GM12878 (cell line): ENCODE data around the gene SEC24C. TPM values are rescaled to one million over a fixed set of nuclear protein-coding genes. Genes with fewer than 3 reads are reported as not detected.

Experiments used
- ASH2L ChIP-seq: fragments of 300-600, 200-600 bp; sonication (generic); IDR thresholded peaks from 2 replicates; pipeline ENCODE4 v1.6.1; 2017; ENCODE audit warnings: low read depth, mild to moderate bottlenecking, borderline replicate concordance
- CBFB ChIP-seq: IDR thresholded peaks from 2 replicates; pipeline ENCODE4 v1.6.1; 2016; ENCODE audit warnings: antibody characterized with exemption, low read depth
- DPF2 ChIP-seq: fragments of 450-650 bp; IDR thresholded peaks from 2 replicates; pipeline ENCODE4 v1.6.1; 2017; ENCODE audit warnings: mild to moderate bottlenecking
- FOS ChIP-seq: IDR thresholded peaks from 3 replicates; pipeline ENCODE4 v1.6.1; 2011; ENCODE audit warnings: borderline replicate concordance; ENCODE audit not compliant: insufficient read length; ENCODE audit errors: extremely low read depth
- FOXK2 ChIP-seq: fragments of 450-650 bp; IDR thresholded peaks from 2 replicates; pipeline ENCODE4 v1.6.1; 2017; ENCODE audit warnings: mild to moderate bottlenecking, moderate library complexity
- FOXM1 ChIP-seq: IDR thresholded peaks from 2 replicates; pipeline ENCODE4 v1.6.1; 2012; ENCODE audit warnings: low read depth, mild to moderate bottlenecking, inconsistent platforms, low read length, moderate library complexity
- IKZF1 ChIP-seq: fragments of 450-650 bp; conservative IDR thresholded peaks from 2 replicates; pipeline ENCODE4 v1.6.1; 2017; ENCODE audit warnings: antibody characterized with exemption, mild to moderate bottlenecking
- IRF4 ChIP-seq: IDR thresholded peaks from 2 replicates; pipeline ENCODE4 v1.6.1; 2011; ENCODE audit warnings: low read depth, low read length
- MEF2B ChIP-seq: fragments of 450-650 bp; IDR thresholded peaks from 2 replicates; pipeline ENCODE4 v1.6.1; 2018; ENCODE audit warnings: mild to moderate bottlenecking, moderate library complexity; ENCODE audit not compliant: partially characterized antibody, poor library complexity, severe bottlenecking
- MTA2 ChIP-seq: fragments of 450-650 bp; IDR thresholded peaks from 2 replicates; pipeline ENCODE4 v1.6.1; 2016; ENCODE audit warnings: low read depth, mild to moderate bottlenecking, moderate library complexity
- MXI1 ChIP-seq: fragments of 150-350 bp; IDR thresholded peaks from 2 replicates; pipeline ENCODE4 v1.6.1; 2011; ENCODE audit warnings: low read depth, mild to moderate bottlenecking, inconsistent platforms, low read length, improper control_type of control experiment
- RB1 ChIP-seq: fragments of 450-650 bp; formaldehyde crosslinking; IDR thresholded peaks from 2 replicates; pipeline ENCODE4 v1.6.1; 2017; ENCODE audit warnings: mild to moderate bottlenecking, borderline replicate concordance
- RBBP5 ChIP-seq: fragments of 200-600 bp; sonication (generic); conservative IDR thresholded peaks from 2 replicates; pipeline ENCODE4 v1.6.1; 2016
- ZNF207 ChIP-seq: fragments of 450-650 bp; IDR thresholded peaks from 2 replicates; pipeline ENCODE4 v1.6.1; 2014; ENCODE audit warnings: antibody characterized with exemption, mild to moderate bottlenecking, borderline replicate concordance
- polyA plus RNA-seq, 11 experiments: library from polyadenylated mRNA; depleted of rRNA in 4 of 11; unstranded in 6 of 11; stranded (reverse) in 5 of 11; fragments of >200 nt; fragmentation: Nextera tagmentation in 4 of 11; fragmentation: Illumina TruSeq in 1 of 11; extraction: Ambion mirVana in 4 of 11; extraction: Trizol in 1 of 11; gene quantifications; 1 replicate in 1 of 11; 2 replicates in 10 of 11; pipeline versions ENCODE4 v1.2.1 to v1.2.3, GENCODE V29; 2011 to 2016; ENCODE audit warnings: inconsistent platforms in 2 of 11, missing spikeins in 2 of 11, low read depth in 1 of 11
- total RNA-seq, 4 experiments: library from RNA; depleted of rRNA in 3 of 4; stranded (reverse); fragments of >200 nt in 3 of 4; fragmentation: Illumina TruSeq in 1 of 4; extraction: Trizol in 1 of 4; gene quantifications; 2 replicates each; pipeline versions ENCODE4 v1.2.1 to v1.2.3, GENCODE V29; 2013 to 2021
- TF ChIP-seq, protein P1 (sequence below): IDR thresholded peaks from 2 replicates; pipeline ENCODE4 v1.6.1; 2011; ENCODE audit warnings: borderline replicate concordance, low read depth, mild to moderate bottlenecking, moderate library complexity, low read length; ENCODE audit not compliant: insufficient read depth, poor library complexity, severe bottlenecking
- TF ChIP-seq, protein P2 (sequence below): fragments of 150-350 bp; IDR thresholded peaks from 2 replicates; pipeline ENCODE4 v1.6.1; 2014; ENCODE audit warnings: mild to moderate bottlenecking, low read depth, low read length
- TF ChIP-seq, protein P3 (sequence below): IDR thresholded peaks from 2 replicates; pipeline ENCODE4 v1.6.1; 2012; ENCODE audit warnings: low read depth, low read length, improper control_type of control experiment
- TF ChIP-seq, protein P4 (sequence below): fragments of 450-650 bp; formaldehyde crosslinking; IDR thresholded peaks from 2 replicates; pipeline ENCODE4 v1.4.0; 2022; ENCODE audit warnings: mild to moderate bottlenecking, moderate library complexity
- TF ChIP-seq, protein P5 (sequence below): fragments of 450-650 bp; conservative IDR thresholded peaks from 2 replicates; pipeline ENCODE4 v1.6.1; 2017; ENCODE audit warnings: mild to moderate bottlenecking, moderate library complexity

The SEC24C gene
- total and polyA plus RNA-seq, 10 of the 15 experiments (the other 5 are each of a cell fraction or from before 2014, with no cell fraction given) = 12.7 to 117 (median 73.8) TPM

DNA sequence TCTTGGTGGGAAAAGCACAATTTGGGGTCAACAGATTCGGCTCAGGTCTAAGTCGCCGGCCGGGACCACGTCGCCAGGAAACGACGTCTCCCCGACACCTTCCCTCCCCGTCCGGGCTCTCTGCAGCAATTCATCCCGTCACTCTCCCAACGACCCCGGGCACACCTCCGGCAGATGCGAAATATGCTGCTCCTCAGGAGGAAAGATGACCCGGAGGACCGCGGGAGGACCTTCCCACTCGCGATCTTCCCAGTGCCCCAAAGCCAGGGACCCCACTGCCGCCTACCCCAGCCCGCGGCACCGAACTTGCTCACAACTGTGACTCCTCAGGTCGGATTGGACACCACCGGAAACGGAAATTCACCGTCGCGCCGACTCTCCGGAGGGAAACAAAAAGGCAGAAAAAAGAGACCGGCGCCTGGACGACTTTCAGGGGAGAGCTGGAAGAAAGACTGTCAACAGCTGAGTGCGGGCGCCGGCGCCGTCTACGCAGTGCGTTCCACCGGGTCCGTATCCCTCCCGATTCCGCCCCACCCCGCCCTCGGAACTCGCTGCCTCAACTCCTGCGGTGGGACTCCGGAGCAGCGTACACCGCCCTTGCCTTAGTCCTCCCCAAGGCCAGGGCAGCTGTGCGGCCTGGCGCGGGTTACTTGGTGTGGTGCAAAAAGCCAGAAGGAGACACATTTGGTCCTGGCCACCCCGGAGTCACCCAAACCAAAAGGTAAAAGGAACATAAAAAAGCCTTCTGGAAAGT, 13.8 kb upstream of the SEC24C start (continued):
- TF ChIP-seq MEF2B (peak; percentile 37), RB1 (peak; percentile 79; the same call in 1 of the 2 replicates), MTA2 (no peak; the same call in 1 of the 2 replicates), IKZF1 (peak; percentile 85), CBFB (peak; percentile 66; the same call in 1 of the 2 replicates), ZNF207 (0 out of 2 replicates have a peak, but pooled peaks have one; percentile 31), FOS (no peak), IRF4 (no peak), FOXK2 (peak; percentile 56), ASH2L (peak; percentile 69; the same call in 1 of the 2 replicates), MXI1 (peak; percentile 89), FOXM1 (peak; percentile 56; the same call in 1 of the 2 replicates), DPF2 (no peak), RBBP5 (0 out of 2 replicates have a peak, but pooled peaks have one; percentile 38)
- TF ChIP-seq, protein P1, sequence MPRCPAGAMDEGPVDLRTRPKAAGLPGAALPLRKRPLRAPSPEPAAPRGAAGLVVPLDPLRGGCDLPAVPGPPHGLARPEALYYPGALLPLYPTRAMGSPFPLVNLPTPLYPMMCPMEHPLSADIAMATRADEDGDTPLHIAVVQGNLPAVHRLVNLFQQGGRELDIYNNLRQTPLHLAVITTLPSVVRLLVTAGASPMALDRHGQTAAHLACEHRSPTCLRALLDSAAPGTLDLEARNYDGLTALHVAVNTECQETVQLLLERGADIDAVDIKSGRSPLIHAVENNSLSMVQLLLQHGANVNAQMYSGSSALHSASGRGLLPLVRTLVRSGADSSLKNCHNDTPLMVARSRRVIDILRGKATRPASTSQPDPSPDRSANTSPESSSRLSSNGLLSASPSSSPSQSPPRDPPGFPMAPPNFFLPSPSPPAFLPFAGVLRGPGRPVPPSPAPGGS = no peak
- TF ChIP-seq, protein P2, sequence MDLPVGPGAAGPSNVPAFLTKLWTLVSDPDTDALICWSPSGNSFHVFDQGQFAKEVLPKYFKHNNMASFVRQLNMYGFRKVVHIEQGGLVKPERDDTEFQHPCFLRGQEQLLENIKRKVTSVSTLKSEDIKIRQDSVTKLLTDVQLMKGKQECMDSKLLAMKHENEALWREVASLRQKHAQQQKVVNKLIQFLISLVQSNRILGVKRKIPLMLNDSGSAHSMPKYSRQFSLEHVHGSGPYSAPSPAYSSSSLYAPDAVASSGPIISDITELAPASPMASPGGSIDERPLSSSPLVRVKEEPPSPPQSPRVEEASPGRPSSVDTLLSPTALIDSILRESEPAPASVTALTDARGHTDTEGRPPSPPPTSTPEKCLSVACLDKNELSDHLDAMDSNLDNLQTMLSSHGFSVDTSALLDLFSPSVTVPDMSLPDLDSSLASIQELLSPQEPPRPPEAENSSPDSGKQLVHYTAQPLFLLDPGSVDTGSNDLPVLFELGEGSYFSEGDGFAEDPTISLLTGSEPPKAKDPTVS = peak; percentile 73; the same call in 1 of the 2 replicates
- TF ChIP-seq, protein P3, sequence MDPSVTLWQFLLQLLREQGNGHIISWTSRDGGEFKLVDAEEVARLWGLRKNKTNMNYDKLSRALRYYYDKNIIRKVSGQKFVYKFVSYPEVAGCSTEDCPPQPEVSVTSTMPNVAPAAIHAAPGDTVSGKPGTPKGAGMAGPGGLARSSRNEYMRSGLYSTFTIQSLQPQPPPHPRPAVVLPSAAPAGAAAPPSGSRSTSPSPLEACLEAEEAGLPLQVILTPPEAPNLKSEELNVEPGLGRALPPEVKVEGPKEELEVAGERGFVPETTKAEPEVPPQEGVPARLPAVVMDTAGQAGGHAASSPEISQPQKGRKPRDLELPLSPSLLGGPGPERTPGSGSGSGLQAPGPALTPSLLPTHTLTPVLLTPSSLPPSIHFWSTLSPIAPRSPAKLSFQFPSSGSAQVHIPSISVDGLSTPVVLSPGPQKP = peak; percentile 80
- TF ChIP-seq, protein P4, sequence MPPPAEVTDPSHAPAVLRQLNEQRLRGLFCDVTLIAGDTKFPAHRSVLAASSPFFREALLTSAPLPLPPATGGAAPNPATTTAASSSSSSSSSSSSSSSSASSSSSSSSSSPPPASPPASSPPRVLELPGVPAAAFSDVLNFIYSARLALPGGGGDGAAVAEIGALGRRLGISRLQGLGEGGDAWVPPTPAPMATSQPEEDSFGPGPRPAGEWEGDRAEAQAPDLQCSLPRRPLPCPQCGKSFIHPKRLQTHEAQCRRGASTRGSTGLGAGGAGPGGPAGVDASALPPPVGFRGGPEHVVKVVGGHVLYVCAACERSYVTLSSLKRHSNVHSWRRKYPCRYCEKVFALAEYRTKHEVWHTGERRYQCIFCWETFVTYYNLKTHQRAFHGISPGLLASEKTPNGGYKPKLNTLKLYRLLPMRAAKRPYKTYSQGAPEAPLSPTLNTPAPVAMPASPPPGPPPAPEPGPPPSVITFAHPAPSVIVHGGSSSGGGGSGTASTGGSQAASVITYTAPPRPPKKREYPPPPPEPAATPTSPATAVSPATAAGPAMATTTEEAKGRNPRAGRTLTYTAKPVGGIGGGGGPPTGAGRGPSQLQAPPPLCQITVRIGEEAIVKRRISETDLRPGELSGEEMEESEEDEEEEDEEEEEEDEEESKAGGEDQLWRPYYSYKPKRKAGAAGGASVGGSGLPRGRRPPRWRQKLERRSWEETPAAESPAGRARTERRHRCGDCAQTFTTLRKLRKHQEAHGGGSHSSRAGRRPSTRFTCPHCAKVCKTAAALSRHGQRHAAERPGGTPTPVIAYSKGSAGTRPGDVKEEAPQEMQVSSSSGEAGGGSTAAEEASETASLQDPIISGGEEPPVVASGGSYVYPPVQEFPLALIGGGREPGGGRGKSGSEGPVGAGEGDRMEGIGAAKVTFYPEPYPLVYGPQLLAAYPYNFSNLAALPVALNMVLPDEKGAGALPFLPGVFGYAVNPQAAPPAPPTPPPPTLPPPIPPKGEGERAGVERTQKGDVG = no peak
- TF ChIP-seq, protein P5, sequence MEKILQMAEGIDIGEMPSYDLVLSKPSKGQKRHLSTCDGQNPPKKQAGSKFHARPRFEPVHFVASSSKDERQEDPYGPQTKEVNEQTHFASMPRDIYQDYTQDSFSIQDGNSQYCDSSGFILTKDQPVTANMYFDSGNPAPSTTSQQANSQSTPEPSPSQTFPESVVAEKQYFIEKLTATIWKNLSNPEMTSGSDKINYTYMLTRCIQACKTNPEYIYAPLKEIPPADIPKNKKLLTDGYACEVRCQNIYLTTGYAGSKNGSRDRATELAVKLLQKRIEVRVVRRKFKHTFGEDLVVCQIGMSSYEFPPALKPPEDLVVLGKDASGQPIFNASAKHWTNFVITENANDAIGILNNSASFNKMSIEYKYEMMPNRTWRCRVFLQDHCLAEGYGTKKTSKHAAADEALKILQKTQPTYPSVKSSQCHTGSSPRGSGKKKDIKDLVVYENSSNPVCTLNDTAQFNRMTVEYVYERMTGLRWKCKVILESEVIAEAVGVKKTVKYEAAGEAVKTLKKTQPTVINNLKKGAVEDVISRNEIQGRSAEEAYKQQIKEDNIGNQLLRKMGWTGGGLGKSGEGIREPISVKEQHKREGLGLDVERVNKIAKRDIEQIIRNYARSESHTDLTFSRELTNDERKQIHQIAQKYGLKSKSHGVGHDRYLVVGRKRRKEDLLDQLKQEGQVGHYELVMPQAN = peak; percentile 65; the same call in 1 of the 2 replicates
